HepG2 (cell line): ENCODE results near the gene FBXO11. TPM values are rescaled to one million over a fixed set of nuclear protein-coding genes. Genes with fewer than 3 reads are reported as not detected.

ENCODE experiments used
- ATF7 ChIP-seq, 2 experiments: fragments of 450-650 bp in 1 of 2; sonication (generic) in 1 of 2; formaldehyde crosslinking in 1 of 2; IDR thresholded peaks; 2 replicates each; pipeline versions ENCODE4 v1.4.0 to v1.6.1; 2016 to 2020; ENCODE audit warnings: antibody characterized with exemption in 1 of 2, mild to moderate bottlenecking in 1 of 2, missing genetic modification reagents in 1 of 2
- CCAR2 ChIP-seq: fragments of 200-400 bp; formaldehyde crosslinking; optimal IDR thresholded peaks from 2 replicates; pipeline ENCODE3; 2018; ENCODE audit warnings: low read depth, mild to moderate bottlenecking, low read length, moderate library complexity
- FOXA1 ChIP-seq, 2 experiments: fragments of 450-650 bp in 1 of 2; sonication (generic) in 1 of 2; formaldehyde crosslinking in 1 of 2; IDR thresholded peaks; 2 replicates each; pipeline versions ENCODE4 v1.4.0 to v1.6.1; 2016 to 2020; ENCODE audit warnings: missing genetic modification reagents in 1 of 2
- GZF1 ChIP-seq: sonication (generic); formaldehyde crosslinking; IDR thresholded peaks from 2 replicates; pipeline ENCODE4 v1.5.1; 2020; ENCODE audit warnings: mild to moderate bottlenecking, missing genetic modification reagents
- HIVEP1 ChIP-seq: sonication (generic); formaldehyde crosslinking; IDR thresholded peaks from 2 replicates; pipeline ENCODE4 v1.4.0; 2020; ENCODE audit warnings: mild to moderate bottlenecking, missing genetic modification reagents
- KDM6A ChIP-seq: IDR thresholded peaks from 2 replicates; pipeline ENCODE4 v1.6.1; 2016; ENCODE audit warnings: low read depth
- NKX3-1 ChIP-seq: sonication (generic); formaldehyde crosslinking; IDR thresholded peaks from 2 replicates; pipeline ENCODE4 v1.5.0; 2020; ENCODE audit warnings: missing genetic modification reagents
- RORA ChIP-seq: sonication (generic); formaldehyde crosslinking; IDR thresholded peaks from 2 replicates; pipeline ENCODE4 v1.5.0; 2020; ENCODE audit warnings: mild to moderate bottlenecking, missing genetic modification reagents, moderate library complexity
- ZNF674 ChIP-seq: sonication (generic); formaldehyde crosslinking; IDR thresholded peaks from 2 replicates; pipeline ENCODE4 v1.5.0; 2020; ENCODE audit warnings: low read depth, mild to moderate bottlenecking, missing genetic modification reagents
- polyA plus RNA-seq, 8 experiments: library from polyadenylated mRNA; depleted of rRNA in 3 of 8; stranded (reverse) in 7 of 8; unstranded in 1 of 8; fragments of >200 nt; fragmentation: Illumina TruSeq in 4 of 8; extraction: Trizol in 4 of 8; gene quantifications; 2 replicates each; pipeline versions ENCODE4 v1.2.1 to v1.2.3, GENCODE V29; 2011 to 2016; ENCODE audit warnings: low read depth in 4 of 8, missing spikeins in 1 of 8, mixed read lengths in 1 of 8; ENCODE audit not compliant: insufficient read depth in 1 of 8
- total RNA-seq, 5 experiments: library from RNA; depleted of rRNA; stranded (reverse); fragments of >200 nt; fragmentation: Illumina TruSeq; extraction: Trizol; gene quantifications; 2 replicates each; pipeline ENCODE4 v1.2.3, GENCODE V29; 2016; ENCODE audit warnings: low read depth in 1 of 5
- TF ChIP-seq, protein P1 (sequence below): sonication (generic); formaldehyde crosslinking; IDR thresholded peaks from 2 replicates; pipeline ENCODE4 v1.9.0; 2021; ENCODE audit warnings: missing genetic modification reagents, borderline replicate concordance
- TF ChIP-seq, protein P2 (sequence below): IDR thresholded peaks from 2 replicates; pipeline ENCODE4 v1.6.1; 2016; ENCODE audit warnings: low read depth, control low read depth
- TF ChIP-seq, protein P3 (sequence below), 2 experiments: fragments of 450-650 bp in 1 of 2; sonication (generic) in 1 of 2; formaldehyde crosslinking in 1 of 2; IDR thresholded peaks; 2 replicates each; pipeline versions ENCODE4 v1.6.1 to v1.8.0; 2016 to 2022; ENCODE audit warnings: antibody characterized with exemption in 1 of 2, mild to moderate bottlenecking in 1 of 2, missing genetic modification reagents in 1 of 2
- TF ChIP-seq, protein P4 (sequence below): sonication (generic); formaldehyde crosslinking; IDR thresholded peaks from 2 replicates; pipeline ENCODE4 v1.4.0; 2020; ENCODE audit warnings: missing genetic modification reagents

FBXO11 gene
- total and polyA plus RNA-seq, 2 of the 13 experiments (the other 11 are each of a cell fraction or from before 2014, with no cell fraction given), result 27.9 to 47.6 TPM

DNA sequence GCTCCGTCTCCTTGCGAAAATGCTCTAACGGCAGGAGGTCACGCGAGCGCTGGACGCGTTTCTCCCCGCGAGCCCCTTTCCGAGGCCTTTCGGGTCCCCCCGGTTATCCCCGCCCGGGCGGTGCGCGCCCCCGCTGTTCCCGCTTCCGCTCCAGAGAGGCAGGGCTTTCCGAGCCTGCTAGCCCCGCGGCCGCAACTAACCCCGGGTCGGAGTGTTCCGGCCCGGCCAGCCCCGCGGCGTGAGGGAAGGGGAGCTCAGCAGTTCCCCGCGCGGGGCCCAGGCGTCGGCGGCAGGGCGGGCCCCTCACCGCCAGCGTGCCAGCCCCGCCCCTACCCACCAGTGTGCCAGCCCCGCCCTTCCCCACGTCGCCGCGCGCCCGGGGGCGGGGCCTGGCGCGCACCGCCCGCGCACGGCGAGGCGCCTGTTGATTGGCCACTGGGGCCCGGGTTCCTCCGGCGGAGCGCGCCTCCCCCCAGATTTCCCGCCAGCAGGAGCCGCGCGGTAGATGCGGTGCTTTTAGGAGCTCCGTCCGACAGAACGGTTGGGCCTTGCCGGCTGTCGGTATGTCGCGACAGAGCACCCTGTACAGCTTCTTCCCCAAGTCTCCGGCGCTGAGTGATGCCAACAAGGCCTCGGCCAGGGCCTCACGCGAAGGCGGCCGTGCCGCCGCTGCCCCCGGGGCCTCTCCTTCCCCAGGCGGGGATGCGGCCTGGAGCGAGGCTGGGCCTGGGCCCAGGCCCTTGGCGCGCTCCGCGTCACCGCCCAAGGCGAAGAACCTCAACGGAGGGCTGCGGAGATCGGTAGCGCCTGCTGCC is 123.4 kb downstream of the FBXO11 start, which contains the start of gene MSH6 (continued):
- 0 out of 2 replicates have a peak, but pooled peaks have one; percentile 10 for TF ChIP-seq KDM6A (CRISPR knock-in tag)
- TF ChIP-seq CCAR2, result no peak
- TF ChIP-seq, protein P1, sequence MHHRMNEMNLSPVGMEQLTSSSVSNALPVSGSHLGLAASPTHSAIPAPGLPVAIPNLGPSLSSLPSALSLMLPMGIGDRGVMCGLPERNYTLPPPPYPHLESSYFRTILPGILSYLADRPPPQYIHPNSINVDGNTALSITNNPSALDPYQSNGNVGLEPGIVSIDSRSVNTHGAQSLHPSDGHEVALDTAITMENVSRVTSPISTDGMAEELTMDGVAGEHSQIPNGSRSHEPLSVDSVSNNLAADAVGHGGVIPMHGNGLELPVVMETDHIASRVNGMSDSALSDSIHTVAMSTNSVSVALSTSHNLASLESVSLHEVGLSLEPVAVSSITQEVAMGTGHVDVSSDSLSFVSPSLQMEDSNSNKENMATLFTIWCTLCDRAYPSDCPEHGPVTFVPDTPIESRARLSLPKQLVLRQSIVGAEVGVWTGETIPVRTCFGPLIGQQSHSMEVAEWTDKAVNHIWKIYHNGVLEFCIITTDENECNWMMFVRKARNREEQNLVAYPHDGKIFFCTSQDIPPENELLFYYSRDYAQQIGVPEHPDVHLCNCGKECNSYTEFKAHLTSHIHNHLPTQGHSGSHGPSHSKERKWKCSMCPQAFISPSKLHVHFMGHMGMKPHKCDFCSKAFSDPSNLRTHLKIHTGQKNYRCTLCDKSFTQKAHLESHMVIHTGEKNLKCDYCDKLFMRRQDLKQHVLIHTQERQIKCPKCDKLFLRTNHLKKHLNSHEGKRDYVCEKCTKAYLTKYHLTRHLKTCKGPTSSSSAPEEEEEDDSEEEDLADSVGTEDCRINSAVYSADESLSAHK (CRISPR knock-in tag), result 0 out of 2 replicates have a peak, but pooled peaks have one; percentile 77
- no peak for TF ChIP-seq RORA (CRISPR knock-in tag)
- TF ChIP-seq, protein P2, sequence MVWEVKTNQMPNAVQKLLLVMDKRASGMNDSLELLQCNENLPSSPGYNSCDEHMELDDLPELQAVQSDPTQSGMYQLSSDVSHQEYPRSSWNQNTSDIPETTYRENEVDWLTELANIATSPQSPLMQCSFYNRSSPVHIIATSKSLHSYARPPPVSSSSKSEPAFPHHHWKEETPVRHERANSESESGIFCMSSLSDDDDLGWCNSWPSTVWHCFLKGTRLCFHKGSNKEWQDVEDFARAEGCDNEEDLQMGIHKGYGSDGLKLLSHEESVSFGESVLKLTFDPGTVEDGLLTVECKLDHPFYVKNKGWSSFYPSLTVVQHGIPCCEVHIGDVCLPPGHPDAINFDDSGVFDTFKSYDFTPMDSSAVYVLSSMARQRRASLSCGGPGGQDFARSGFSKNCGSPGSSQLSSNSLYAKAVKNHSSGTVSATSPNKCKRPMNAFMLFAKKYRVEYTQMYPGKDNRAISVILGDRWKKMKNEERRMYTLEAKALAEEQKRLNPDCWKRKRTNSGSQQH (CRISPR knock-in tag), result peak; percentile 77
- no peak for TF ChIP-seq FOXA1 (IDR thresholded peaks at IDR 0.05)
- no peak for TF ChIP-seq FOXA1 (CRISPR knock-in tag; IDR thresholded peaks at IDR 0.05)
- TF ChIP-seq ZNF674 (CRISPR knock-in tag), result peak; percentile 90; the same call in 1 of the 2 replicates
- TF ChIP-seq, protein P3, sequence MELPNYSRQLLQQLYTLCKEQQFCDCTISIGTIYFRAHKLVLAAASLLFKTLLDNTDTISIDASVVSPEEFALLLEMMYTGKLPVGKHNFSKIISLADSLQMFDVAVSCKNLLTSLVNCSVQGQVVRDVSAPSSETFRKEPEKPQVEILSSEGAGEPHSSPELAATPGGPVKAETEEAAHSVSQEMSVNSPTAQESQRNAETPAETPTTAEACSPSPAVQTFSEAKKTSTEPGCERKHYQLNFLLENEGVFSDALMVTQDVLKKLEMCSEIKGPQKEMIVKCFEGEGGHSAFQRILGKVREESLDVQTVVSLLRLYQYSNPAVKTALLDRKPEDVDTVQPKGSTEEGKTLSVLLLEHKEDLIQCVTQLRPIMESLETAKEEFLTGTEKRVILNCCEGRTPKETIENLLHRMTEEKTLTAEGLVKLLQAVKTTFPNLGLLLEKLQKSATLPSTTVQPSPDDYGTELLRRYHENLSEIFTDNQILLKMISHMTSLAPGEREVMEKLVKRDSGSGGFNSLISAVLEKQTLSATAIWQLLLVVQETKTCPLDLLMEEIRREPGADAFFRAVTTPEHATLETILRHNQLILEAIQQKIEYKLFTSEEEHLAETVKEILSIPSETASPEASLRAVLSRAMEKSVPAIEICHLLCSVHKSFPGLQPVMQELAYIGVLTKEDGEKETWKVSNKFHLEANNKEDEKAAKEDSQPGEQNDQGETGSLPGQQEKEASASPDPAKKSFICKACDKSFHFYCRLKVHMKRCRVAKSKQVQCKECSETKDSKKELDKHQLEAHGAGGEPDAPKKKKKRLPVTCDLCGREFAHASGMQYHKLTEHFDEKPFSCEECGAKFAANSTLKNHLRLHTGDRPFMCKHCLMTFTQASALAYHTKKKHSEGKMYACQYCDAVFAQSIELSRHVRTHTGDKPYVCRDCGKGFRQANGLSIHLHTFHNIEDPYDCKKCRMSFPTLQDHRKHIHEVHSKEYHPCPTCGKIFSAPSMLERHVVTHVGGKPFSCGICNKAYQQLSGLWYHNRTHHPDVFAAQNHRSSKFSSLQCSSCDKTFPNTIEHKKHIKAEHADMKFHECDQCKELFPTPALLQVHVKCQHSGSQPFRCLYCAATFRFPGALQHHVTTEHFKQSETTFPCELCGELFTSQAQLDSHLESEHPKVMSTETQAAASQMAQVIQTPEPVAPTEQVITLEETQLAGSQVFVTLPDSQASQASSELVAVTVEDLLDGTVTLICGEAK (IDR thresholded peaks at IDR 0.05), result no peak
- TF ChIP-seq, protein P3 (CRISPR knock-in tag; IDR thresholded peaks at IDR 0.05), result peak; percentile 86
- TF ChIP-seq, protein P4, sequence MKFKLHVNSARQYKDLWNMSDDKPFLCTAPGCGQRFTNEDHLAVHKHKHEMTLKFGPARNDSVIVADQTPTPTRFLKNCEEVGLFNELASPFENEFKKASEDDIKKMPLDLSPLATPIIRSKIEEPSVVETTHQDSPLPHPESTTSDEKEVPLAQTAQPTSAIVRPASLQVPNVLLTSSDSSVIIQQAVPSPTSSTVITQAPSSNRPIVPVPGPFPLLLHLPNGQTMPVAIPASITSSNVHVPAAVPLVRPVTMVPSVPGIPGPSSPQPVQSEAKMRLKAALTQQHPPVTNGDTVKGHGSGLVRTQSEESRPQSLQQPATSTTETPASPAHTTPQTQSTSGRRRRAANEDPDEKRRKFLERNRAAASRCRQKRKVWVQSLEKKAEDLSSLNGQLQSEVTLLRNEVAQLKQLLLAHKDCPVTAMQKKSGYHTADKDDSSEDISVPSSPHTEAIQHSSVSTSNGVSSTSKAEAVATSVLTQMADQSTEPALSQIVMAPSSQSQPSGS (CRISPR knock-in tag), result no peak
- peak; percentile 59 for TF ChIP-seq NKX3-1
- TF ChIP-seq HIVEP1 (CRISPR knock-in tag), result peak; percentile 89
- no peak for TF ChIP-seq ATF7 (IDR thresholded peaks at IDR 0.05)
- TF ChIP-seq ATF7 (CRISPR knock-in tag; IDR thresholded peaks at IDR 0.05), result no peak
- TF ChIP-seq GZF1, result peak; percentile 48; the same call in 1 of the 2 replicates
